DND-41 (cell line): ENCODE results near the gene CNTFR.

Source experiments
- ATAC-seq: fragments of 200-7000 bp; cut with Tn5 transposase; 3 replicates; pipeline ENCODE4 v1.9.1; 2021; ENCODE audit warnings: low read depth; ENCODE audit not compliant: insufficient read depth
- DNase-seq: peaks from one replicate; pipeline ENCODE4 v3.0.0-alpha.2; 2020
- H2AFZ ChIP-seq: 2 replicates; pipeline ENCODE4 v1.6.0; 2012; ENCODE audit warnings: low read depth, low read length
- H3K27ac ChIP-seq: 2 replicates; pipeline ENCODE4 v1.5.1; 2012; ENCODE audit warnings: low read length, inconsistent platforms
- H3K27me3 ChIP-seq: fragments of 200-600 bp; sonication (generic); 2 replicates; pipeline ENCODE4 v1.6.0; 2012; ENCODE audit warnings: low read length, mild to moderate bottlenecking, inconsistent platforms; ENCODE audit not compliant: insufficient read depth, poor library complexity
- H3K36me3 ChIP-seq: 2 replicates; pipeline ENCODE4 v1.5.1; 2012; ENCODE audit warnings: low read length, inconsistent platforms; ENCODE audit not compliant: insufficient read depth
- H3K4me1 ChIP-seq: 2 replicates; pipeline ENCODE4 v1.5.1; 2012; ENCODE audit warnings: mild to moderate bottlenecking, low read length; ENCODE audit not compliant: insufficient read depth
- H3K4me2 ChIP-seq: 2 replicates; pipeline ENCODE4 v1.6.0; 2012; ENCODE audit warnings: mild to moderate bottlenecking, moderate library complexity, low read length, inconsistent platforms; ENCODE audit not compliant: insufficient read depth
- H3K4me3 ChIP-seq, 2 experiments: fragments of 200-600 bp in 1 of 2; shearing (Covaris generic) in 1 of 2; 2 replicates each; pipeline ENCODE4 v1.5.1; 2012 to 2016; ENCODE audit warnings: inconsistent platforms in 2 of 2, low read length in 2 of 2, mild to moderate bottlenecking in 2 of 2, low read depth in 1 of 2, moderate library complexity in 1 of 2
- H3K79me2 ChIP-seq: 2 replicates; pipeline ENCODE4 v1.6.0; 2012; ENCODE audit warnings: low read length, inconsistent platforms; ENCODE audit not compliant: insufficient read depth
- H3K9ac ChIP-seq: 2 replicates; pipeline ENCODE4 v1.6.0; 2012; ENCODE audit warnings: low read depth, mild to moderate bottlenecking, inconsistent platforms, low read length, moderate library complexity
- H3K9me3 ChIP-seq: 2 replicates; pipeline ENCODE4 v1.5.1; 2012; ENCODE audit warnings: low read length, moderate library complexity, mild to moderate bottlenecking, inconsistent platforms; ENCODE audit not compliant: insufficient read depth, severe bottlenecking
- H4K20me1 ChIP-seq: 2 replicates; pipeline ENCODE4 v1.6.0; 2012; ENCODE audit warnings: low read length; ENCODE audit not compliant: insufficient read depth
- CTCF ChIP-seq: IDR thresholded peaks from 2 replicates; pipeline ENCODE4 v1.5.1; 2012; ENCODE audit warnings: borderline replicate concordance, low read length, moderate library complexity, mild to moderate bottlenecking; ENCODE audit not compliant: poor library complexity, severe bottlenecking; ENCODE audit errors: extremely low read depth
- EZH2 ChIP-seq: IDR thresholded peaks from 3 replicates; pipeline ENCODE4 v1.6.1; 2012; ENCODE audit warnings: borderline replicate concordance, low read depth, mild to moderate bottlenecking, moderate library complexity, low read length, inconsistent platforms; ENCODE audit not compliant: severe bottlenecking

Gene CNTFR

GRCh38 chr9:34577400-34578240, 11.9 kb downstream of the CNTFR start:
- TF ChIP-seq CTCF, result no peak
- TF ChIP-seq EZH2, result no peak
- no peak for DNase-seq
- no peaks in the 10 kb centered on the region for H3K79me2 ChIP-seq
- no peaks in the 10 kb centered on the region for H3K36me3 ChIP-seq
- no peaks in the 10 kb centered on the region for H3K9me3 ChIP-seq
- H2AFZ ChIP-seq, result no peak overlapping the region
- no peak overlapping the region for H3K4me3 ChIP-seq
- no peak for ATAC-seq
- H3K27me3 ChIP-seq, result peaks cover 13% of the 10 kb centered on the region
- no peak overlapping the region for H3K4me2 ChIP-seq
- H4K20me1 ChIP-seq, result no peaks in the 10 kb centered on the region
- H3K9ac ChIP-seq, result no peak overlapping the region
- no peak overlapping the region for H3K27ac ChIP-seq
- no peaks in the 10 kb centered on the region for H3K4me1 ChIP-seq

GRCh38 chr9:34576597-34577399, 12.7 kb downstream of the CNTFR start:
- H2AFZ ChIP-seq, result no peak overlapping the region
- no peak overlapping the region for H3K4me2 ChIP-seq
- no peak overlapping the region for H3K27ac ChIP-seq
- H3K9me3 ChIP-seq, result no peaks in the 10 kb centered on the region
- H4K20me1 ChIP-seq, result no peaks in the 10 kb centered on the region
- H3K9ac ChIP-seq, result no peak overlapping the region
- H3K27me3 ChIP-seq, result peaks cover 13% of the 10 kb centered on the region
- H3K79me2 ChIP-seq, result no peaks in the 10 kb centered on the region
- H3K4me1 ChIP-seq, result no peaks in the 10 kb centered on the region
- no peak for TF ChIP-seq EZH2
- no peak for TF ChIP-seq CTCF
- ATAC-seq, result no peak
- DNase-seq, result no peak
- H3K36me3 ChIP-seq, result no peaks in the 10 kb centered on the region
- no peak overlapping the region for H3K4me3 ChIP-seq

GRCh38 chr9:34575862-34576596, 13.5 kb downstream of the CNTFR start:
- TF ChIP-seq EZH2 (no peak), CTCF (no peak)
- DNase-seq (no peak), ATAC-seq (no peak)
- no peak overlapping the region for H3K4me2 ChIP-seq
- H3K27me3 ChIP-seq, result peaks cover 13% of the 10 kb centered on the region
- H3K9ac ChIP-seq, result no peak overlapping the region
- H3K36me3 ChIP-seq, result no peaks in the 10 kb centered on the region
- H2AFZ ChIP-seq, result no peak overlapping the region
- no peak overlapping the region for H3K4me3 ChIP-seq
- H4K20me1 ChIP-seq, result no peaks in the 10 kb centered on the region
- no peaks in the 10 kb centered on the region for H3K4me1 ChIP-seq
- H3K9me3 ChIP-seq, result no peaks in the 10 kb centered on the region
- no peak overlapping the region for H3K27ac ChIP-seq
- no peaks in the 10 kb centered on the region for H3K79me2 ChIP-seq
